Endothelial cell of umbilical vein (primary cell): Measurements from ENCODE around the gene ZBTB20. TPM values are rescaled to one million over a fixed set of nuclear protein-coding genes. Genes with fewer than 3 reads are reported as not detected.

Experiments
- BruUV-seq: library from RNA; stranded (reverse); fragments of 400-500 nt; replicated peaks from 2 replicates; lab custom pipeline; 2021; lab: Mats Ljungman, UMichigan
- CTCF ChIA-PET: fragments of 300-600, 350-600 bp; sonication (Branson Sonifier 250); formaldehyde crosslinking; loops from one replicate; lab custom pipeline; 2021; ENCODE audit warnings: antibody characterized with exemption, inconsistent platforms; lab: Charles Lee
- POLR2A ChIA-PET: fragments of 300-600, 350-600 bp; sonication (Branson Sonifier 250); formaldehyde crosslinking; loops from one replicate; lab custom pipeline; 2021; ENCODE audit warnings: antibody characterized with exemption, inconsistent platforms; lab: Charles Lee
- DNase-seq: peaks from one replicate; pipeline ENCODE4 v3.0.0-alpha.2; 2011; ENCODE audit warnings: low read depth, low spot score
- FAIRE-seq: peaks from 2 replicates; lab custom pipeline; 2011; peaks lifted over from hg19 to GRCh38; lab: Jason Lieb, UNC
- H2AFZ ChIP-seq: 2 replicates; pipeline ENCODE4 v1.6.0; 2012; ENCODE audit warnings: low read depth, low read length, control low read depth, inconsistent platforms
- H3K27ac ChIP-seq: 2 replicates; pipeline ENCODE4 v1.5.1; 2011; ENCODE audit warnings: low read depth, mild to moderate bottlenecking, control low read depth, low read length, moderate library complexity; ENCODE audit not compliant: insufficient read depth
- H3K27me3 ChIP-seq, 2 experiments: 2 replicates each; pipeline versions ENCODE4 v1.6.0 to v1.6.1; 2011; ENCODE audit warnings: low read length in 2 of 2, mixed read lengths in 1 of 2; ENCODE audit not compliant: control insufficient read depth in 2 of 2, insufficient read depth in 2 of 2
- H3K36me3 ChIP-seq, 2 experiments: 2 replicates in 1 of 2; 3 replicates in 1 of 2; pipeline ENCODE4 v1.5.1; 2011; ENCODE audit warnings: low read length in 2 of 2, mild to moderate bottlenecking in 1 of 2, moderate library complexity in 1 of 2; ENCODE audit not compliant: control insufficient read depth in 2 of 2, insufficient read depth in 2 of 2; ENCODE audit errors: extremely low read depth in 1 of 2
- H3K4me1 ChIP-seq: 3 replicates; pipeline ENCODE4 v1.5.1; 2011; ENCODE audit warnings: mild to moderate bottlenecking, low read length; ENCODE audit not compliant: control insufficient read depth, insufficient read depth; ENCODE audit errors: extremely low read depth
- H3K4me2 ChIP-seq: 2 replicates; pipeline ENCODE4 v1.6.1; 2011; ENCODE audit warnings: low read length, control low read depth, mixed read lengths; ENCODE audit not compliant: insufficient read depth
- H3K4me3 ChIP-seq, 3 experiments: fragments of 200-600 bp in 1 of 3; sonication (generic), shearing (Covaris generic) in 1 of 3; replicated peaks in 1 of 3; 2 replicates each; pipeline ENCODE4 v1.5.1; 2011 to 2016; ENCODE audit warnings: control low read depth in 3 of 3, low read length in 3 of 3, mild to moderate bottlenecking in 2 of 3, inconsistent platforms in 1 of 3, low read depth in 1 of 3, moderate library complexity in 1 of 3; ENCODE audit not compliant: insufficient read depth in 1 of 3
- H3K79me2 ChIP-seq: 2 replicates; pipeline ENCODE4 v1.6.0; 2012; ENCODE audit warnings: low read length, inconsistent platforms; ENCODE audit not compliant: control insufficient read depth, insufficient read depth
- H3K9ac ChIP-seq: replicated peaks from 2 replicates; pipeline ENCODE3; 2011; ENCODE audit warnings: low read length, control low read depth; ENCODE audit not compliant: insufficient read depth; ENCODE audit errors: extremely low read depth
- H3K9me1 ChIP-seq: replicated peaks from 3 replicates; pipeline ENCODE4 v1.6.0; 2011; ENCODE audit warnings: mild to moderate bottlenecking, low read length; ENCODE audit not compliant: control insufficient read depth, insufficient read depth; ENCODE audit errors: extremely low read depth
- H3K9me3 ChIP-seq: replicated peaks from 2 replicates; pipeline ENCODE4 v1.5.1; 2012; ENCODE audit warnings: low read length, inconsistent platforms; ENCODE audit not compliant: control insufficient read depth, insufficient read depth
- H4K20me1 ChIP-seq: replicated peaks from 2 replicates; pipeline ENCODE3; 2011; ENCODE audit warnings: mild to moderate bottlenecking, low read length; ENCODE audit not compliant: control insufficient read depth, insufficient read depth; ENCODE audit errors: extremely low read depth
- EZH2 ChIP-seq: IDR thresholded peaks from 2 replicates; pipeline ENCODE4 v1.6.1; 2012; ENCODE audit warnings: borderline replicate concordance, low read depth, mild to moderate bottlenecking, moderate library complexity, low read length, inconsistent platforms; ENCODE audit not compliant: severe bottlenecking
- FOS ChIP-seq: IDR thresholded peaks from 2 replicates; pipeline ENCODE4 v1.6.1; 2011; ENCODE audit warnings: mild to moderate bottlenecking, low read length, moderate library complexity, borderline replicate concordance; ENCODE audit not compliant: insufficient read depth
- GATA2 ChIP-seq: IDR thresholded peaks from 2 replicates; pipeline ENCODE4 v1.7.0; 2011; ENCODE audit warnings: low read depth, mild to moderate bottlenecking, moderate library complexity, mixed read lengths, low read length; ENCODE audit not compliant: insufficient read length, insufficient read depth
- MYC ChIP-seq: IDR thresholded peaks from one replicate; pipeline ENCODE4 v1.6.1; 2011; ENCODE audit warnings: mild to moderate bottlenecking, low read depth, low read length
- POLR2A ChIP-seq: IDR thresholded peaks from 2 replicates; pipeline ENCODE4 v1.6.1; 2012; ENCODE audit warnings: low read depth, mild to moderate bottlenecking, control low read depth, low read length
- POLR2AphosphoS5 ChIP-seq: IDR thresholded peaks from 2 replicates; pipeline ENCODE4 v1.6.1; 2012; ENCODE audit warnings: low read depth, mild to moderate bottlenecking, control low read depth, low read length, moderate library complexity; ENCODE audit not compliant: insufficient read depth
- dilution Hi-C: fragments of 300-500 bp; cut with MboI; formaldehyde crosslinking; loops from one replicate; pipeline ENCODE4 v1.15.0; 2019; ENCODE audit warnings: low sequenced_read_pairs; ENCODE audit not compliant: extremely low pct_ligation_motif_present
- intact Hi-C: fragments of 100-400 bp; cut with micrococcal nuclease; formaldehyde crosslinking; loops from one replicate; pipeline ENCODE4 v1.10.0; 2022
- polyA plus RNA-seq, 4 experiments: library from polyadenylated mRNA; depleted of rRNA in 3 of 4; stranded (reverse) in 3 of 4; unstranded in 1 of 4; fragments of >200 nt; gene quantifications; 2 replicates each; pipeline versions ENCODE4 v1.2.1 to v1.2.3, GENCODE V29; 2011 to 2012; ENCODE audit warnings: missing spikeins in 1 of 4
- total RNA-seq: library from RNA; stranded (reverse); gene quantifications from 2 replicates; pipeline ENCODE4 v1.2.3, GENCODE V29; 2021
- TF ChIP-seq, protein P1 (sequence below): IDR thresholded peaks from 2 replicates; pipeline ENCODE4 v1.6.1; 2011; ENCODE audit not compliant: insufficient read depth, insufficient read length
- TF ChIP-seq, protein P2 (sequence below), 2 donors: IDR thresholded peaks; 1 replicate in 1 of 2; 2 replicates in 1 of 2; pipeline ENCODE4 v1.5.1; 2011; ENCODE audit warnings: low read length in 2 of 2, mild to moderate bottlenecking in 2 of 2, moderate library complexity in 2 of 2, control low read depth in 1 of 2, inconsistent platforms in 1 of 2, low read depth in 1 of 2; ENCODE audit not compliant: insufficient read depth in 1 of 2; ENCODE audit errors: extremely low read depth in 1 of 2

Gene ZBTB20
- total and polyA plus RNA-seq, 2 donors (not counting 3 experiments of a cell fraction or from before 2014, with no cell fraction given): 2.1 to 20.5 TPM

DNA sequence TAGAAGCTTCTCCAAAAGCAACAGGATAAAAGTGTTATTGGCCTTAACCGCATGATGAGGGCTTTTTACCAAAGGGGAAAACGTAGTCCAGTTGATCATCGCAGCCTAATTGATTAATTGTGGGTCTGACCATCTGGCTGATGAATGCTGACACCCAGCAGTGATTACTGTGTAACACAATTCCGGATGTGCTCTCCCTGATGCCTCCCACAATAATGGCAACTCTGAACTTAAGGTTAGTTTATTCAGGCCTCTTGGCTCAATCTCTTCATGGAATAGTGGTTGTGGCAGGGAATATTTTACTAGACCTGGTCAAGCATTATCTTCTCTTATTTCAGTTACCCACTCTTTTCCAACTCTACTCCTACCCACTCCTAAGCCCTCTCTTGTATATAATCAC is 520.3 kb downstream of the ZBTB20 start:
- dilution Hi-C loops (no loop called here), intact Hi-C loops (loop anchor here (10.0 kb wide), 1 partner anchor 1158 kb away; no protein-coding TSS in a partner anchor)
- H3K4me3 ChIP-seq: no peak overlapping the region
- no peak overlapping the region for H3K4me2 ChIP-seq
- ChIA-PET POLR2A (no interaction called here), CTCF (no interaction called here)
- TF ChIP-seq POLR2A: no peak
- TF ChIP-seq, protein P1, sequence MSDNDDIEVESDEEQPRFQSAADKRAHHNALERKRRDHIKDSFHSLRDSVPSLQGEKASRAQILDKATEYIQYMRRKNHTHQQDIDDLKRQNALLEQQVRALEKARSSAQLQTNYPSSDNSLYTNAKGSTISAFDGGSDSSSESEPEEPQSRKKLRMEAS: no peak
- TF ChIP-seq FOS: no peak
- TF ChIP-seq, protein P2, sequence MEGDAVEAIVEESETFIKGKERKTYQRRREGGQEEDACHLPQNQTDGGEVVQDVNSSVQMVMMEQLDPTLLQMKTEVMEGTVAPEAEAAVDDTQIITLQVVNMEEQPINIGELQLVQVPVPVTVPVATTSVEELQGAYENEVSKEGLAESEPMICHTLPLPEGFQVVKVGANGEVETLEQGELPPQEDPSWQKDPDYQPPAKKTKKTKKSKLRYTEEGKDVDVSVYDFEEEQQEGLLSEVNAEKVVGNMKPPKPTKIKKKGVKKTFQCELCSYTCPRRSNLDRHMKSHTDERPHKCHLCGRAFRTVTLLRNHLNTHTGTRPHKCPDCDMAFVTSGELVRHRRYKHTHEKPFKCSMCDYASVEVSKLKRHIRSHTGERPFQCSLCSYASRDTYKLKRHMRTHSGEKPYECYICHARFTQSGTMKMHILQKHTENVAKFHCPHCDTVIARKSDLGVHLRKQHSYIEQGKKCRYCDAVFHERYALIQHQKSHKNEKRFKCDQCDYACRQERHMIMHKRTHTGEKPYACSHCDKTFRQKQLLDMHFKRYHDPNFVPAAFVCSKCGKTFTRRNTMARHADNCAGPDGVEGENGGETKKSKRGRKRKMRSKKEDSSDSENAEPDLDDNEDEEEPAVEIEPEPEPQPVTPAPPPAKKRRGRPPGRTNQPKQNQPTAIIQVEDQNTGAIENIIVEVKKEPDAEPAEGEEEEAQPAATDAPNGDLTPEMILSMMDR (IDR thresholded peaks at IDR 0.05; ENCODE audit: extremely low read depth in 1 of 2, insufficient read depth in 1 of 2, low read depth in 1 of 2, low read length in 2 of 2): no peak
- TF ChIP-seq EZH2: no peak
- no peak for TF ChIP-seq MYC
- TF ChIP-seq POLR2AphosphoS5: no peak
- no peak for TF ChIP-seq GATA2
- H3K36me3 ChIP-seq: no peaks in the 10 kb centered on the region
- no TSS peak for BruUV-seq
- FAIRE-seq (no peak), DNase-seq (no peak)
- H4K20me1 ChIP-seq: no peaks in the 10 kb centered on the region
- no peaks in the 10 kb centered on the region for H3K9me3 ChIP-seq
- H2AFZ ChIP-seq: no peak overlapping the region
- H3K79me2 ChIP-seq: no peaks in the 10 kb centered on the region
- no peak overlapping the region for H3K27ac ChIP-seq
- H3K27me3 ChIP-seq: no peaks in the 10 kb centered on the region
- no peaks in the 10 kb centered on the region for H3K9me1 ChIP-seq
- H3K4me1 ChIP-seq: peaks cover 36% of the 10 kb centered on the region
- H3K9ac ChIP-seq: no peak overlapping the region
